ENCODE data around the gene PPM1B.

The PPM1B gene

DNA sequence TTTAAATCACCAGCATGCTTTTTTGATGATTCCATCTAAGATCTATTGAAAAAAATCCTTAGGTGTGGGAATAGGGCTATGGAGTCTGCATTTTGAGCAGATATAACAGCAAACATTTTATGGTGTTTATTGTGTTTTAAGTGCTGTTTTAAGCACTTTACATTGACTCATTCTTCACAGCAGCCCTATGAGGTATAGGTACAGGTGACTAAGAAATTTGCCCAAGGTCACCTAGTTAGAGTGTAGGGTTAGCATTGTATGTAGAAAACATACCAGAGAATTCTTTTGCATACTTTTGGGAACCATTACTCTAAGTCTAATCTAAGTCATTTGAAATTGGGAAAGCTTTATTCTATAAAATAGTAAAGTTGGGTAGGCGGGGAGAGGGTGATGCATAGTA is 31.3 kb downstream of the PPM1B start:
- no peak overlapping the region for H3K4me3 ChIP-seq (ENCODE audit: low read length)
- H3K9me2 ChIP-seq (replicated peaks; ENCODE audit: control insufficient read depth, low read length), result no peaks in the 10 kb centered on the region
- no peaks in the 10 kb centered on the region for H3K27me3 ChIP-seq (ENCODE audit: control insufficient read depth, low read length)
- H3K4me2 ChIP-seq (ENCODE audit: low read length), result no peak overlapping the region
- no peak overlapping the region for H3K27ac ChIP-seq (ENCODE audit: low read depth, low read length)
- no peaks in the 10 kb centered on the region for H3K4me1 ChIP-seq (ENCODE audit: control insufficient read depth, low read length)
- no peaks in the 10 kb centered on the region for H3F3A ChIP-seq (ENCODE audit: control insufficient read depth, insufficient read depth)
- no peaks in the 10 kb centered on the region for H3K9me3 ChIP-seq (ENCODE audit: control insufficient read depth, insufficient read depth, low read length)
- H4K20me1 ChIP-seq (ENCODE audit: control insufficient read depth, insufficient read depth, low read depth, low read length), result no peaks in the 10 kb centered on the region
- peaks cover 21% of the 10 kb centered on the region for H3K36me3 ChIP-seq (ENCODE audit: control insufficient read depth, low read length)
- H3K79me2 ChIP-seq (ENCODE audit: control insufficient read depth, low read length), result peaks cover 84% of the 10 kb centered on the region
- TF ChIP-seq, protein P1, sequence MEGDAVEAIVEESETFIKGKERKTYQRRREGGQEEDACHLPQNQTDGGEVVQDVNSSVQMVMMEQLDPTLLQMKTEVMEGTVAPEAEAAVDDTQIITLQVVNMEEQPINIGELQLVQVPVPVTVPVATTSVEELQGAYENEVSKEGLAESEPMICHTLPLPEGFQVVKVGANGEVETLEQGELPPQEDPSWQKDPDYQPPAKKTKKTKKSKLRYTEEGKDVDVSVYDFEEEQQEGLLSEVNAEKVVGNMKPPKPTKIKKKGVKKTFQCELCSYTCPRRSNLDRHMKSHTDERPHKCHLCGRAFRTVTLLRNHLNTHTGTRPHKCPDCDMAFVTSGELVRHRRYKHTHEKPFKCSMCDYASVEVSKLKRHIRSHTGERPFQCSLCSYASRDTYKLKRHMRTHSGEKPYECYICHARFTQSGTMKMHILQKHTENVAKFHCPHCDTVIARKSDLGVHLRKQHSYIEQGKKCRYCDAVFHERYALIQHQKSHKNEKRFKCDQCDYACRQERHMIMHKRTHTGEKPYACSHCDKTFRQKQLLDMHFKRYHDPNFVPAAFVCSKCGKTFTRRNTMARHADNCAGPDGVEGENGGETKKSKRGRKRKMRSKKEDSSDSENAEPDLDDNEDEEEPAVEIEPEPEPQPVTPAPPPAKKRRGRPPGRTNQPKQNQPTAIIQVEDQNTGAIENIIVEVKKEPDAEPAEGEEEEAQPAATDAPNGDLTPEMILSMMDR (IDR thresholded peaks at IDR 0.05; ENCODE audit: low read depth, low read length, poor library complexity, severe bottlenecking), result no peak
- no peak for TF ChIP-seq EZH2phosphoT487 (IDR thresholded peaks at IDR 0.05; ENCODE audit: borderline replicate concordance, low read length)

DNA sequence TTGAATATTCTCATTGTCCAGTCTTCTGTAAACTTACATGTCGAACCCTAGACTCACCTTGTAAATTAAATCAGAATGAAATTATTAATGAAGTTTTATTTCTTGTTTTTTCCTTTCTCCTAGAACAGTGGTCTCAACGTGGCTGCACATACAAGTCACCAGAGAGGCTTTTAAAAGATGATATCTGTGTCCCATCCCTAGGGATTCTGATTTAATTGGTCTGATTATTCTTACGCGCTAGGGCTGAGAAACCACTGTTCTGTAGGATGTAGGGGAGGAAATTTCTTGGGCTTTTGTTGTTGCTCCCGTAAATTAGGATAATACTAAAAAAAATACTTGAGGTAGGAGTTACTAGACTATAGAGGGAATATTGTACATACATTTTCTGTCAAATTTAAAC is 32.1 kb downstream of the PPM1B start:
- Histone ChIP-seq H3K4me1 (ENCODE audit: control insufficient read depth, low read length) (no peaks in the 10 kb centered on the region), H3K4me2 (ENCODE audit: low read length) (no peak overlapping the region), H3K9me3 (ENCODE audit: control insufficient read depth, insufficient read depth, low read length) (no peaks in the 10 kb centered on the region), H3K36me3 (ENCODE audit: control insufficient read depth, low read length) (peaks cover 21% of the 10 kb centered on the region), H3F3A (ENCODE audit: control insufficient read depth, insufficient read depth) (no peaks in the 10 kb centered on the region), H3K9me2 (replicated peaks; ENCODE audit: control insufficient read depth, low read length) (no peaks in the 10 kb centered on the region), H3K4me3 (ENCODE audit: low read length) (no peak overlapping the region), H4K20me1 (ENCODE audit: control insufficient read depth, insufficient read depth, low read depth, low read length) (no peaks in the 10 kb centered on the region), H3K27me3 (ENCODE audit: control insufficient read depth, low read length) (no peaks in the 10 kb centered on the region), H3K79me2 (ENCODE audit: control insufficient read depth, low read length) (peaks cover 84% of the 10 kb centered on the region), H3K27ac (ENCODE audit: low read depth, low read length) (no peak overlapping the region)
- TF ChIP-seq, protein P1 (IDR thresholded peaks at IDR 0.05; ENCODE audit: low read depth, low read length, poor library complexity, severe bottlenecking), result no peak
- no peak for TF ChIP-seq EZH2phosphoT487 (IDR thresholded peaks at IDR 0.05; ENCODE audit: borderline replicate concordance, low read length)

DNA sequence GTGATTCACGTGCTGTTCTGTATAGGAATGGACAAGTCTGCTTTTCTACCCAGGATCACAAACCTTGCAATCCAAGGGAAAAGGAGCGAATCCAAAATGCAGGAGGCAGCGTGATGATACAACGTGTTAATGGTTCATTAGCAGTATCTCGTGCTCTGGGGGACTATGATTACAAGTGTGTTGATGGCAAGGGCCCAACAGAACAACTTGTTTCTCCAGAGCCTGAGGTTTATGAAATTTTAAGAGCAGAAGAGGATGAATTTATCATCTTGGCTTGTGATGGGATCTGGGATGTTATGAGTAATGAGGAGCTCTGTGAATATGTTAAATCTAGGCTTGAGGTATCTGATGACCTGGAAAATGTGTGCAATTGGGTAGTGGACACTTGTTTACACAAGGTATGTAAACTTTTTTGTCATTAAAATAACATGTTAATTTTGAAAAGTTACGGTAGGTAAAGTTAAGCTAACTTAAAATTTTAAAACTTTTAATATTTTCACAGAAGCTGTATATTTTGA is 33.0 kb downstream of the PPM1B start:
- Histone ChIP-seq H3F3A (ENCODE audit: control insufficient read depth, insufficient read depth) (no peaks in the 10 kb centered on the region), H3K27me3 (ENCODE audit: control insufficient read depth, low read length) (no peaks in the 10 kb centered on the region), H3K36me3 (ENCODE audit: control insufficient read depth, low read length) (peaks cover 21% of the 10 kb centered on the region), H3K4me2 (ENCODE audit: low read length) (no peak overlapping the region), H3K27ac (ENCODE audit: low read depth, low read length) (no peak overlapping the region), H4K20me1 (ENCODE audit: control insufficient read depth, insufficient read depth, low read depth, low read length) (no peaks in the 10 kb centered on the region), H3K9me2 (replicated peaks; ENCODE audit: control insufficient read depth, low read length) (no peaks in the 10 kb centered on the region), H3K4me1 (ENCODE audit: control insufficient read depth, low read length) (no peaks in the 10 kb centered on the region), H3K9me3 (ENCODE audit: control insufficient read depth, insufficient read depth, low read length) (no peaks in the 10 kb centered on the region), H3K4me3 (ENCODE audit: low read length) (no peak overlapping the region), H3K79me2 (ENCODE audit: control insufficient read depth, low read length) (peaks cover 84% of the 10 kb centered on the region)
- no peak for TF ChIP-seq EZH2phosphoT487 (IDR thresholded peaks at IDR 0.05; ENCODE audit: borderline replicate concordance, low read length)
- TF ChIP-seq, protein P1 (IDR thresholded peaks at IDR 0.05; ENCODE audit: low read depth, low read length, poor library complexity, severe bottlenecking), result no peak
